Smooth muscle cell (in vitro differentiated cells): Measurements from ENCODE around the gene CACNA1D. TPM values are rescaled to one million over a fixed set of nuclear protein-coding genes. Genes with fewer than 3 reads are reported as not detected.

Source experiments
- DNase-seq: peaks from one replicate; lab custom pipeline; 2025; ENCODE audit not compliant: unreplicated experiment; lab: John Stamatoyannopoulos, UW
- H2AFZ ChIP-seq: fragments of 200-600 bp; sonication (generic); 2 replicates; pipeline ENCODE4 v1.6.0; 2016; ENCODE audit warnings: antibody characterized with exemption, low read depth, mild to moderate bottlenecking
- H3F3A ChIP-seq: fragments of 200-600 bp; sonication (generic); 2 replicates; pipeline ENCODE4 v1.6.0; 2017; ENCODE audit warnings: antibody characterized with exemption, low read depth
- H3K27ac ChIP-seq: fragments of 200-600 bp; sonication (generic); 2 replicates; pipeline ENCODE4 v1.5.1; 2016; ENCODE audit warnings: low read depth, mild to moderate bottlenecking
- H3K27me3 ChIP-seq: fragments of 200-600 bp; sonication (generic); 2 replicates; pipeline ENCODE4 v1.6.1; 2016; ENCODE audit warnings: low read depth, mild to moderate bottlenecking
- H3K36me3 ChIP-seq: fragments of 200-600 bp; sonication (generic); 2 replicates; pipeline ENCODE4 v1.5.1; 2016; ENCODE audit warnings: low read depth
- H3K4me1 ChIP-seq: fragments of 200-600 bp; sonication (generic); 2 replicates; pipeline ENCODE4 v1.5.1; 2016; ENCODE audit warnings: low read depth
- H3K4me2 ChIP-seq: fragments of 200-600 bp; sonication (generic); 2 replicates; pipeline ENCODE4 v1.6.0; 2016; ENCODE audit warnings: mild to moderate bottlenecking
- H3K4me3 ChIP-seq: fragments of 200-600 bp; sonication (generic); 2 replicates; pipeline ENCODE4 v1.5.1; 2016; ENCODE audit warnings: mild to moderate bottlenecking
- H3K79me2 ChIP-seq: fragments of 200-600 bp; sonication (generic); 2 replicates; pipeline ENCODE4 v1.6.0; 2016; ENCODE audit warnings: low read depth, mild to moderate bottlenecking
- H3K9ac ChIP-seq: fragments of 200-600 bp; sonication (generic); 2 replicates; pipeline ENCODE4 v1.6.0; 2016; ENCODE audit warnings: low read depth
- H3K9me3 ChIP-seq: fragments of 200-600 bp; sonication (generic); replicated peaks from 2 replicates; pipeline ENCODE4 v1.5.1; 2016; ENCODE audit warnings: low read depth
- H4K20me1 ChIP-seq: fragments of 200-600 bp; sonication (generic); 2 replicates; pipeline ENCODE4 v1.6.0; 2016; ENCODE audit warnings: low read depth
- CTCF ChIP-seq: fragments of 200-600 bp; sonication (generic); IDR thresholded peaks from 2 replicates; pipeline ENCODE4 v1.5.1; 2017; ENCODE audit warnings: borderline replicate concordance, mild to moderate bottlenecking, antibody characterized with exemption; ENCODE audit not compliant: insufficient read depth, poor library complexity, severe bottlenecking
- WGBS: methylation state at CpG from one replicate; pipeline ENCODE4 v1.1.7; 2016; ENCODE audit warnings: low lambda C conversion rate; 5-methylcytosine and 5-hydroxymethylcytosine counted together
- polyA plus RNA-seq: library from polyadenylated mRNA; unstranded; fragments of >200 nt; fragmentation: Nextera tagmentation; extraction: Ambion mirVana; gene quantifications from 2 replicates; pipeline ENCODE4 v1.2.1, GENCODE V29; 2016
- total RNA-seq: library from RNA; depleted of rRNA; stranded (reverse); fragments of >200 nt; gene quantifications from 2 replicates; pipeline ENCODE4 v1.2.3, GENCODE V29; 2014

CACNA1D gene
- total and polyA plus RNA-seq, 2 experiments from 2014 or later, result 0.63 to 1.4 TPM

DNA sequence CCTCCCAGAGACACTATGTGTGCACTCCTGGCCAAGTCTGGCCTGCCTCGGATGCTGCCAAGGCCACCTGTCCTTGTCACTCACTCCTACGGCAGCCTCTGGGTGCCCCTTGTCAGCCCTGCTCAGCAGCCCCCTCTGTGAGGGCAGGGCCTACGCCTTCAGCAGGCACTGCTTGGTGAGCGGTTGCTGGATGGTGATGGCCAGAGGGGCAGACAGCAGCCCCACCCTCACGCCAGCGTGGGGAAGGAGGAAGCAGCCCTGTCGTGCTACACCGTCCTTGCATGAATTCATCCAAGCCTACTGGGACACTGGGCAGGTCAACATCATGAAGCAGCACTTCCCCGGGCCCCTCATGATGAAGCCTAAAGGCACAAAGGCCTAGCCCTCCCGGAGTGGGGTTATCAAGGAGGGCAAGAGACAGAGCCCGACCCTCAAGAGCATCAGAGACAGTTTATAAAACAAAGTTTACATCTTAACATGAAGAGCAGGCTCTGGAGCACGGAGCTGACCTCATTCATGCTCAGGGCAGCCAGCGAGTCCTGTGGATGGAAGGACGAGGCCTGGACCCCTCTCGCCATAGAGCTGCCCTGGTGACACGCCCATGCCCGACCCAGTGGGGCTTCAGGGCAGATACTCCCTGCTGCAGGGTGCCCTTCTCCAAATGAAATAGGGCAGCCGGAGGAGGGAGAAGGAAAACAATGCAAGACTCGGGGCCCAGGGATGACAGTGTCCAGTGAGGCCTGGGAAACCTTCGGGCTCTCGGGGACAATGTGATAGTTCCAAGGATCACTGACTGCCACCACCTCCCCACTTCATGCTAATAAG lies 326.6 kb downstream of the CACNA1D start:
- H2AFZ ChIP-seq, result no peak overlapping the region
- no peaks in the 10 kb centered on the region for H3K27me3 ChIP-seq
- H3K4me3 ChIP-seq, result no peak overlapping the region

GRCh38 chr3:53821631-53822121 lies 327.3 kb downstream of the CACNA1D start:
- WGBS, result 77% methylated on average over 5 of the region's 5 CpGs
- no peaks in the 10 kb centered on the region for H3K79me2 ChIP-seq
- H3K9me3 ChIP-seq, result no peaks in the 10 kb centered on the region
- H3K4me3 ChIP-seq, result no peak overlapping the region
- DNase-seq, result no peak
- H3K9ac ChIP-seq, result no peak overlapping the region
- H2AFZ ChIP-seq, result no peak overlapping the region
- no peaks in the 10 kb centered on the region for H4K20me1 ChIP-seq
- no peaks in the 10 kb centered on the region for H3F3A ChIP-seq
- H3K36me3 ChIP-seq, result no peaks in the 10 kb centered on the region
- no peaks in the 10 kb centered on the region for H3K4me1 ChIP-seq
- TF ChIP-seq CTCF, result no peak
- H3K4me2 ChIP-seq, result no peak overlapping the region
- H3K27ac ChIP-seq, result no peak overlapping the region
- H3K27me3 ChIP-seq, result no peaks in the 10 kb centered on the region

More for the DNA sequence above, 326.6 kb downstream of the CACNA1D start:
- Histone ChIP-seq H3K36me3 (no peaks in the 10 kb centered on the region), H3F3A (no peaks in the 10 kb centered on the region), H4K20me1 (no peaks in the 10 kb centered on the region), H3K4me2 (no peak overlapping the region), H3K27ac (no peak overlapping the region), H3K9ac (no peak overlapping the region), H3K79me2 (no peaks in the 10 kb centered on the region), H3K9me3 (no peaks in the 10 kb centered on the region), H3K4me1 (no peaks in the 10 kb centered on the region)
- no peak for TF ChIP-seq CTCF
- WGBS, result 95% methylated on average over 21 of the region's 21 CpGs
- DNase-seq, result no peak

DNA sequence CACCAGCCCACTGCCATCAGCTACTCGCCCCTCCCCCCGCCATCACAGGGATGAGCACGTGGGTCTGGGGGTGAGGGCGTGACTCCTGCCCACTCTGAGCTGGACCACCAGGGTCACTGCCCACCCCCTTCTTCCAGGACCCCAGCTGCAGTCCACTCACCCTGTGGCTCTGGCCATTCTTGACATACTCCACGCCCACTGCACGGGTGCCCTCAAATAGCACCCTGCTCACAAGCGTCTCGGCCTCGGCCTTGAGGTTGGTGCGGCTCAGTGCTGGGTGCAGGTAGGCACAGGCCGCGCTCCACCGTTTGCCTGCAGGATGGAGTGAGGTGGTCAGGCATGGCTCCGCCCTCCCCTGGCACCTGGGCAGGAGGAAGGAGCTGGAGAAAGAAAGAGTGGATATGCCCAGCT lies 327.9 kb downstream of the CACNA1D start:
- no peaks in the 10 kb centered on the region for H3K4me1 ChIP-seq
- no peaks in the 10 kb centered on the region for H4K20me1 ChIP-seq
- no peak overlapping the region for H3K27ac ChIP-seq
- H3K36me3 ChIP-seq, result no peaks in the 10 kb centered on the region
- no peaks in the 10 kb centered on the region for H3K9me3 ChIP-seq
- no peak for TF ChIP-seq CTCF
- no peaks in the 10 kb centered on the region for H3K79me2 ChIP-seq
- 96% methylated on average over 13 of the region's 14 CpGs for WGBS
- no peaks in the 10 kb centered on the region for H3K27me3 ChIP-seq
- H3K9ac ChIP-seq, result no peak overlapping the region
- DNase-seq, result no peak
- H2AFZ ChIP-seq, result no peak overlapping the region
- H3K4me2 ChIP-seq, result no peak overlapping the region
- no peak overlapping the region for H3K4me3 ChIP-seq
- no peaks in the 10 kb centered on the region for H3F3A ChIP-seq
